HCT116 (cell line): Measurements from ENCODE around the gene ALG8. TPM values are rescaled to one million over a fixed set of nuclear protein-coding genes. Genes with fewer than 3 reads are reported as not detected.
"Not testable (repeated sequence)": the region's sequence is repeated elsewhere in the genome, so short reads cannot be mapped to it uniquely, and the experiment has no call there.

Source experiments
- ATAC-seq: fragments of 200-7000 bp; cut with Tn5 transposase; 2 replicates; pipeline ENCODE4 v1.9.1; 2020; ENCODE audit warnings: mild to moderate bottlenecking, moderate library complexity
- BruUV-seq: library from RNA; stranded (reverse); fragments of 400-500 nt; replicated peaks from 2 replicates; lab custom pipeline; 2021; lab: Mats Ljungman, UMichigan
- CTCF ChIA-PET: fragments of 300-600 bp; sonication (Branson Sonifier 250); formaldehyde crosslinking; loops from one replicate; lab custom pipeline; 2021; ENCODE audit warnings: antibody characterized with exemption; lab: Charles Lee
- POLR2A ChIA-PET: fragments of 300-600, 350-600 bp; sonication (Branson Sonifier 250); formaldehyde crosslinking; loops from one replicate; lab custom pipeline; 2021; ENCODE audit warnings: antibody characterized with exemption; lab: Charles Lee
- RAD21 ChIA-PET, 2 experiments: fragments of 300-600 bp; sonication (Branson Sonifier 250); formaldehyde crosslinking; loops; one replicate each; lab custom pipeline; 2023; ENCODE audit warnings: low total read pairs in 2 of 2; ENCODE audit not compliant: uncharacterized antibody in 2 of 2, unreplicated experiment in 2 of 2, low non-redundant PET in 1 of 2; lab: Charles Lee
- DNase-seq: peaks from one replicate; pipeline ENCODE4 v3.0.0-alpha.2; 2010; ENCODE audit warnings: low read depth, low spot score
- H2AFZ ChIP-seq: fragments of 200-600 bp; shearing (Covaris generic), sonication (generic); 2 replicates; pipeline ENCODE4 v1.6.1; 2017; ENCODE audit warnings: low read depth, mixed run types, mixed read lengths, antibody characterized with exemption, low read length; ENCODE audit not compliant: poor library complexity, severe bottlenecking
- H3K27ac ChIP-seq: 2 replicates; pipeline ENCODE4 v1.5.1; 2012; ENCODE audit warnings: low read depth, low read length
- H3K27me3 ChIP-seq: fragments of 200-600 bp; sonication (generic); 2 replicates; pipeline ENCODE4 v1.6.1; 2016; ENCODE audit warnings: mixed run types, low read length, mixed read lengths; ENCODE audit not compliant: insufficient read depth
- H3K36me3 ChIP-seq, 2 experiments: fragments of 200-500 bp in 1 of 2; fragments of 200-600 bp in 1 of 2; sonication (Bioruptor generic) in 1 of 2; sonication (generic) in 1 of 2; 2 replicates each; pipeline versions ENCODE4 v1.5.1 to v1.6.1; 2014 to 2016; ENCODE audit warnings: low read length in 2 of 2, inconsistent platforms in 1 of 2, mixed read lengths in 1 of 2, mixed run types in 1 of 2; ENCODE audit not compliant: insufficient read depth in 2 of 2, control insufficient read depth in 1 of 2
- H3K4me1 ChIP-seq, 2 experiments: fragments of 200-600 bp in 1 of 2; sonication (generic) in 1 of 2; 2 replicates each; pipeline versions ENCODE4 v1.5.1 to v1.6.1; 2012 to 2017; ENCODE audit warnings: low read length in 2 of 2, inconsistent platforms in 1 of 2, mild to moderate bottlenecking in 1 of 2, mixed read lengths in 1 of 2, mixed run types in 1 of 2, moderate library complexity in 1 of 2; ENCODE audit not compliant: insufficient read depth in 2 of 2, control insufficient read depth in 1 of 2
- H3K4me2 ChIP-seq: fragments of 200-600 bp; sonication (generic); 2 replicates; pipeline ENCODE4 v1.6.1; 2017; ENCODE audit warnings: mixed run types, low read length, mixed read lengths
- H3K4me3 ChIP-seq, 2 experiments: fragments of 200-600 bp in 1 of 2; sonication (generic) in 1 of 2; replicated peaks in 1 of 2; 2 replicates each; pipeline ENCODE4 v1.5.1; 2011 to 2016; ENCODE audit warnings: low read length in 2 of 2, control low read depth in 1 of 2, low read depth in 1 of 2, mild to moderate bottlenecking in 1 of 2, mixed read lengths in 1 of 2, mixed run types in 1 of 2
- H3K79me2 ChIP-seq: fragments of 200-600 bp; sonication (generic); 2 replicates; pipeline ENCODE4 v1.6.1; 2017; ENCODE audit warnings: mild to moderate bottlenecking, mixed run types, low read length, moderate library complexity, mixed read lengths; ENCODE audit not compliant: insufficient read depth
- H3K9ac ChIP-seq: fragments of 200-600 bp; sonication (generic); 2 replicates; pipeline ENCODE4 v1.6.1; 2016; ENCODE audit warnings: low read length, mixed read lengths
- H3K9me2 ChIP-seq: fragments of 200-600 bp; sonication (generic), shearing (Covaris generic); 2 replicates; pipeline ENCODE4 v1.6.1; 2017; ENCODE audit warnings: mixed run types, mild to moderate bottlenecking, moderate library complexity; ENCODE audit not compliant: insufficient read depth
- H3K9me3 ChIP-seq, 2 experiments: fragments of 200-500 bp in 1 of 2; fragments of 200-600 bp in 1 of 2; sonication (Bioruptor generic) in 1 of 2; sonication (generic) in 1 of 2; 2 replicates each; pipeline ENCODE4 v1.6.1; 2014 to 2017; ENCODE audit warnings: low read length in 2 of 2, mixed read lengths in 2 of 2, inconsistent platforms in 1 of 2, low read depth in 1 of 2, mild to moderate bottlenecking in 1 of 2, mixed run types in 1 of 2, moderate library complexity in 1 of 2; ENCODE audit not compliant: control insufficient read depth in 1 of 2, insufficient read depth in 1 of 2
- H4K20me1 ChIP-seq: fragments of 200-600 bp; sonication (generic), shearing (Covaris generic); 2 replicates; pipeline ENCODE4 v1.6.1; 2017; ENCODE audit warnings: mixed run types, mild to moderate bottlenecking, moderate library complexity; ENCODE audit not compliant: insufficient read depth
- CBX3 ChIP-seq: IDR thresholded peaks from 2 replicates; pipeline ENCODE4 v1.6.1; 2012; ENCODE audit warnings: low read depth
- CEBPB ChIP-seq: IDR thresholded peaks from 2 replicates; pipeline ENCODE4 v1.6.1; 2012; ENCODE audit warnings: low read depth
- EGR1 ChIP-seq: IDR thresholded peaks from 2 replicates; pipeline ENCODE4 v1.6.1; 2012; ENCODE audit warnings: low read depth
- ELF1 ChIP-seq: IDR thresholded peaks from 2 replicates; pipeline ENCODE4 v1.6.1; 2012; ENCODE audit warnings: low read depth, borderline replicate concordance
- EZH2 ChIP-seq: fragments of 200-600 bp; sonication (generic); IDR thresholded peaks from 2 replicates; pipeline ENCODE4 v1.6.1; 2017; ENCODE audit warnings: antibody characterized with exemption, mixed run types
- JUND ChIP-seq: IDR thresholded peaks from 2 replicates; pipeline ENCODE4 v1.6.1; 2012
- POLR2AphosphoS5 ChIP-seq: IDR thresholded peaks from 2 replicates; pipeline ENCODE4 v1.6.1; 2011; ENCODE audit warnings: mild to moderate bottlenecking, low read depth, low read length, moderate library complexity
- RAD21 ChIP-seq: IDR thresholded peaks from 2 replicates; pipeline ENCODE4 v1.6.1; 2012; ENCODE audit warnings: low read depth, mild to moderate bottlenecking
- SIN3A ChIP-seq: IDR thresholded peaks from 2 replicates; pipeline ENCODE4 v1.6.1; 2012; ENCODE audit warnings: low read depth
- SP1 ChIP-seq: IDR thresholded peaks from 2 replicates; pipeline ENCODE4 v1.6.1; 2012; ENCODE audit warnings: low read depth
- SRF ChIP-seq: IDR thresholded peaks from 2 replicates; pipeline ENCODE4 v1.6.1; 2012; ENCODE audit warnings: low read depth
- TCF7L2 ChIP-seq: IDR thresholded peaks from 2 replicates; pipeline ENCODE4 v1.7.0; 2011; ENCODE audit warnings: borderline replicate concordance, inconsistent platforms; ENCODE audit not compliant: insufficient read depth, insufficient read length; ENCODE audit errors: extremely low read depth
- ZFX ChIP-seq: fragments of 450-650 bp; IDR thresholded peaks from 2 replicates; pipeline ENCODE4 v1.6.1; 2017
- ZNF274 ChIP-seq: fragments of 200-500 bp; sonication (Bioruptor generic); IDR thresholded peaks from 2 replicates; pipeline ENCODE4 v1.6.1; 2014; ENCODE audit warnings: mild to moderate bottlenecking, low read depth, low read length, inconsistent platforms
- intact Hi-C: fragments of 100-400 bp; cut with micrococcal nuclease; formaldehyde crosslinking; loops from 2 replicates; pipeline ENCODE4 v1.10.0; 2022
- total RNA-seq: library from RNA; stranded (reverse); gene quantifications from one replicate; pipeline ENCODE4 v1.2.1, GENCODE V29; 2021; ENCODE audit not compliant: unreplicated experiment
- TF ChIP-seq, protein P1 (sequence below): IDR thresholded peaks from 2 replicates; pipeline ENCODE4 v1.6.1; 2011; ENCODE audit warnings: mild to moderate bottlenecking, low read length, moderate library complexity; ENCODE audit not compliant: insufficient replicate concordance; ENCODE audit errors: extremely low read depth
- TF ChIP-seq, protein P2 (sequence below): IDR thresholded peaks from 2 replicates; pipeline ENCODE4 v1.6.1; 2012

ALG8 gene
- total RNA-seq, 1 experiment from 2014 or later: 50.1 TPM

DNA sequence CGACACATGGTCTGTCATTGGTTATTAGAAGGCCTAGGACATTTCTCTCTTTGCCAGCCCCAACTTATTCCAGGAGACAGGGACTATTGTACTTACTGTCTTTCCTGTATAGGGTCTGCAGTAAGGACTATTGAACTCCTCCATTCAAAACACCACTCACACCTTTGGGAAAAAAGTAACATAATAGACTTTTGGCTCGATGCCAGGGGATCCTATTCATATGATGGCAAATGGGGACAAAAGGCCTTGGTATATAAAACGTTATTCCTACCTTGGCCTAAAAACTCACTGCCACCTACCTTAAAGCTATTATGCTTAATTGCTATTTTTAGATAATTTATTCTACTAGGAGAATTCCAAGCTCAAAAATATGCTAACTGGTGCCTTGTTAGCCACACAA lies 53.5 kb downstream of the ALG8 start:
- Histone ChIP-seq H3K9me3 (no peaks in the 10 kb centered on the region), H3K4me3 (no peak overlapping the region), H3K4me2 (no peak overlapping the region), H3K27ac (no peak overlapping the region), H2AFZ (no peak overlapping the region), H4K20me1 (no peaks in the 10 kb centered on the region), H3K27me3 (no peaks in the 10 kb centered on the region), H3K9me2 (no peaks in the 10 kb centered on the region), H3K9ac (no peak overlapping the region), H3K79me2 (no peaks in the 10 kb centered on the region), H3K4me1 (no peaks in the 10 kb centered on the region), H3K36me3 (no peaks in the 10 kb centered on the region)
- POLR2A ChIA-PET: no interaction called here
- intact Hi-C loops: no loop called here
- no TSS peak for BruUV-seq
- no peak for DNase-seq
- ATAC-seq: no peak
- RAD21 ChIA-PET: no interaction called here
- TF ChIP-seq, protein P1, sequence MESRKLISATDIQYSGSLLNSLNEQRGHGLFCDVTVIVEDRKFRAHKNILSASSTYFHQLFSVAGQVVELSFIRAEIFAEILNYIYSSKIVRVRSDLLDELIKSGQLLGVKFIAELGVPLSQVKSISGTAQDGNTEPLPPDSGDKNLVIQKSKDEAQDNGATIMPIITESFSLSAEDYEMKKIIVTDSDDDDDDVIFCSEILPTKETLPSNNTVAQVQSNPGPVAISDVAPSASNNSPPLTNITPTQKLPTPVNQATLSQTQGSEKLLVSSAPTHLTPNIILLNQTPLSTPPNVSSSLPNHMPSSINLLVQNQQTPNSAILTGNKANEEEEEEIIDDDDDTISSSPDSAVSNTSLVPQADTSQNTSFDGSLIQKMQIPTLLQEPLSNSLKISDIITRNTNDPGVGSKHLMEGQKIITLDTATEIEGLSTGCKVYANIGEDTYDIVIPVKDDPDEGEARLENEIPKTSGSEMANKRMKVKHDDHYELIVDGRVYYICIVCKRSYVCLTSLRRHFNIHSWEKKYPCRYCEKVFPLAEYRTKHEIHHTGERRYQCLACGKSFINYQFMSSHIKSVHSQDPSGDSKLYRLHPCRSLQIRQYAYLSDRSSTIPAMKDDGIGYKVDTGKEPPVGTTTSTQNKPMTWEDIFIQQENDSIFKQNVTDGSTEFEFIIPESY: no peak
- TF ChIP-seq EZH2 (no peak), CEBPB (no peak), EGR1 (no peak), ZNF274 (no peak), ELF1 (no peak), JUND (no peak), ZFX (no peak), SRF (no peak), CBX3 (no peak), RAD21 (no peak), POLR2AphosphoS5 (no peak), SP1 (no peak), TCF7L2 (no peak), SIN3A (no peak)
- TF ChIP-seq, protein P2, sequence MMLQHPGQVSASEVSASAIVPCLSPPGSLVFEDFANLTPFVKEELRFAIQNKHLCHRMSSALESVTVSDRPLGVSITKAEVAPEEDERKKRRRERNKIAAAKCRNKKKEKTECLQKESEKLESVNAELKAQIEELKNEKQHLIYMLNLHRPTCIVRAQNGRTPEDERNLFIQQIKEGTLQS: no peak
- CTCF ChIA-PET: no interaction called here

DNA sequence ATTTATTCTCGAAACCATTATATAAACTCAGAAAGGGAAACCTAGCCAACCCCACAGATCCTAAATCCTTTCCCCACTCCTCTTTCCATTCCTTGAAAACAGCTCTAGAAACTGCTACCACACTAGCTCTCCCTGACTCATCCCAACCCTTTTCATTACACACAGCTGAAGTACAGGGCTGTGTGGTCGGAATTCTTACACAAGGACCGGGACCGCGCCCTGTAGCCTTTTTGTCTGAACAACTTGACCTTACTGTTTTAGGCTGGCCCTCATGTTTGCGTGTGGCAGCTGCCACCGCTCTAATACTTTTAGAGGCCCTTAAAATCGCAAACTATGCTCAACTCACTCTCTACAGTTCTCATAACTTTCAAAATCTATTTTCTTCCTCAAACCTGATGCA lies 54.9 kb downstream of the ALG8 start:
- CTCF ChIA-PET, H3K9ac ChIP-seq, H3K27ac ChIP-seq, H3K4me2 ChIP-seq, H3K27me3 ChIP-seq, H3K4me1 ChIP-seq, H3K79me2 ChIP-seq, ATAC-seq, DNase-seq, H4K20me1 ChIP-seq, H2AFZ ChIP-seq, H3K9me2 ChIP-seq, H3K9me3 ChIP-seq, H3K4me3 ChIP-seq, BruUV-seq, intact Hi-C loops, RAD21 ChIA-PET, H3K36me3 ChIP-seq, POLR2A ChIA-PET: not testable (repeated sequence)
